ENCODE measurements around the gene RNF168. TPM values are rescaled to one million over a fixed set of nuclear protein-coding genes. Genes with fewer than 3 reads are reported as not detected.

RNF168 gene
- total and polyA plus RNA-seq, 2 experiments from 2014 or later, result 12.3 to 14.2 TPM

DNA sequence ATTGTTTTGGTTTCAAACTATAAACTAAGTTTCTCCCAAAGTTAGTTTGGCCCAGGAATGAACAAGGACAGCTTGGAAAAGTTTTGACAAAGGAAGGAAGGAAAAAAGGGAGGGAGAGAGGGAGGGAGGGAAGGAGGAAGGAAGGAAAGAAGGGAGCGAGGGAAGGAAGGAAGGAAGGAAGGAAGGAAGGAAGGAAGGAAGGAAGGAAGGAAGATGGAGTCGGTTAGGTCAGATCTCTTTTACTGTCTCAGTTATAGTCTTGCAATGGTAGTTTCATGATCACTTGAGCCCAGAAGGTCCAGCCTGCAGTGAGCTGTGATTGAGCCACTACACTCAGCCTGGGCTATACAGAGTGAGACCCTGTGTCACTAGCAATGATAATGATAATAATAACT lies 59.1 kb downstream of the RNF168 start:
- H3K4me3 ChIP-seq, result no peak overlapping the region
- H3K4me1 ChIP-seq (ENCODE audit: insufficient read depth), result peaks cover 20% of the 10 kb centered on the region
- H3K27ac ChIP-seq, result no peak overlapping the region
- DNase-seq, result no peak
- in situ Hi-C loops (cut with MboI), result no loop called here
- no peak overlapping the region for H2AFZ ChIP-seq
- H3F3A ChIP-seq (ENCODE audit: insufficient read depth), result peaks cover 26% of the 10 kb centered on the region
- no peaks in the 10 kb centered on the region for H3K9me3 ChIP-seq (ENCODE audit: low read depth)
- H3K9ac ChIP-seq, result no peak overlapping the region
- no peaks in the 10 kb centered on the region for H4K20me1 ChIP-seq (ENCODE audit: insufficient read depth)
- no peaks in the 10 kb centered on the region for H3K79me2 ChIP-seq (ENCODE audit: insufficient read depth)
- no peaks in the 10 kb centered on the region for H3K9me2 ChIP-seq (ENCODE audit: insufficient read depth)
- TF ChIP-seq EZH2 (IDR thresholded peaks at IDR 0.05; ENCODE audit: insufficient read depth, poor library complexity, severe bottlenecking), result no peak
- no peak for TF ChIP-seq EZH2phosphoT487 (IDR thresholded peaks at IDR 0.05; ENCODE audit: insufficient read depth, low read depth)
- H3K27me3 ChIP-seq (replicated peaks; ENCODE audit: insufficient read depth), result no peaks in the 10 kb centered on the region
- WGBS, 2 experiments (ENCODE audit: low coverage in 1 of 2, low lambda C conversion rate in 2 of 2, missing lambda C conversion rate in 2 of 2), result 83 to 96% methylated on average over 2 of the region's 2 CpGs
- H3K36me3 ChIP-seq (ENCODE audit: low read depth), result no peaks in the 10 kb centered on the region
- no peak overlapping the region for H3K4me2 ChIP-seq (ENCODE audit: unreplicated experiment)

DNA sequence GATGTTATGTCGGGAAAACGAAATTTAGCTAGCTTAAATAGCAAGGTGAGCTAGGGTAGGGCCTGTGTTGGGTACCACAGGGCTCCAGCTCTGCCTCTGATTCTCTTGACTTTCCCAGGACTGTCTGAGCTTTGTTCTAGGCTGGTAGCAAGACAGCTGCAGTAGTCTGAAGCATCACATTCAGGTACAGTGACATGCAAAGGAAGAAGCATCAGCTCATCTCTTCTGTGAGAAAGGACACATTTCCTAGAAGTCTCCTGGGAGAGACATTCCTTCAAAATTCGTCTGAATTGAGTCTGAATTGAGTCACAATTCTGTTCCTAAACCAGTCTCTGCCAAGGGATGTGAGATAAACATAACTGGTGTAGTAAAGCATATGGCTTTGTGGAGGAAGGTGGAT lies 62.9 kb downstream of the RNF168 start:
- TF ChIP-seq EZH2 (IDR thresholded peaks at IDR 0.05; ENCODE audit: insufficient read depth, poor library complexity, severe bottlenecking) (no peak), EZH2phosphoT487 (IDR thresholded peaks at IDR 0.05; ENCODE audit: insufficient read depth, low read depth) (no peak)
- Histone ChIP-seq H3K27me3 (replicated peaks; ENCODE audit: insufficient read depth) (no peaks in the 10 kb centered on the region), H4K20me1 (ENCODE audit: insufficient read depth) (no peaks in the 10 kb centered on the region), H3K9me3 (ENCODE audit: low read depth) (no peaks in the 10 kb centered on the region), H3K4me2 (ENCODE audit: unreplicated experiment) (no peak overlapping the region), H3K36me3 (ENCODE audit: low read depth) (no peaks in the 10 kb centered on the region), H3K4me1 (ENCODE audit: insufficient read depth) (peaks cover 24% of the 10 kb centered on the region), H3K4me3 (no peak overlapping the region), H3K79me2 (ENCODE audit: insufficient read depth) (no peaks in the 10 kb centered on the region), H3F3A (ENCODE audit: insufficient read depth) (peaks cover 30% of the 10 kb centered on the region), H3K9ac (peak overlapping the region; percentile 14; the same call in 1 of the 2 replicates), H3K27ac (peak overlapping the region; percentile 55), H3K9me2 (ENCODE audit: insufficient read depth) (no peaks in the 10 kb centered on the region), H2AFZ (no peak overlapping the region)
- in situ Hi-C loops (cut with MboI), result no loop called here
- WGBS, 2 experiments (ENCODE audit: low coverage in 1 of 2, low lambda C conversion rate in 2 of 2, missing lambda C conversion rate in 2 of 2), result 43 to 61% methylated on average over 3 of the region's 3 CpGs
- DNase-seq, result peak; percentile 72

DNA sequence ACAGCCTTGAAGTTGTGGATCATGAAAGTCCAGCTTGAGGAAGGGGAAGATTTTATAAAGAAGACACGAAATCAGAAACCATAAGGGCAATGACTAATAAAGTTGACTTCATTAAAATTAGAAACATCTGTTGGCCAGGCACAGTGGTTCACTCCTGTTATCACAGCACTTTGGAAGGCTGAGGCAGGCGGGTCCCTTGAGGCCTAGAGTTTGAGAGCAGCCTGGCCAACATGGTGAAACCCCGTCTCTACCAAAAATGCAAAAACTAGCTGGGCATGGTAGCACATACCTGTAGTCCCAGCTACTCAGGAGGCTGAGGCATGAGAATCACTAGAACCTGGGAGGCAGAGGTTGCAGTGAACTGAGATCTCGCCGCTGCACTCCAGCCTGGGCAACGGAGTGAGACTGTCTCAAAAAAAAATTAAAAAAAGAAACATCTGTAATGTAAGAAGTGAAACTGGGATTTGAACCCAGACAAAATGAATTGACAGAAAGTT lies 63.5 kb downstream of the RNF168 start:
- H3K4me2 ChIP-seq (ENCODE audit: unreplicated experiment), result peak overlapping the region; percentile 34

DNA sequence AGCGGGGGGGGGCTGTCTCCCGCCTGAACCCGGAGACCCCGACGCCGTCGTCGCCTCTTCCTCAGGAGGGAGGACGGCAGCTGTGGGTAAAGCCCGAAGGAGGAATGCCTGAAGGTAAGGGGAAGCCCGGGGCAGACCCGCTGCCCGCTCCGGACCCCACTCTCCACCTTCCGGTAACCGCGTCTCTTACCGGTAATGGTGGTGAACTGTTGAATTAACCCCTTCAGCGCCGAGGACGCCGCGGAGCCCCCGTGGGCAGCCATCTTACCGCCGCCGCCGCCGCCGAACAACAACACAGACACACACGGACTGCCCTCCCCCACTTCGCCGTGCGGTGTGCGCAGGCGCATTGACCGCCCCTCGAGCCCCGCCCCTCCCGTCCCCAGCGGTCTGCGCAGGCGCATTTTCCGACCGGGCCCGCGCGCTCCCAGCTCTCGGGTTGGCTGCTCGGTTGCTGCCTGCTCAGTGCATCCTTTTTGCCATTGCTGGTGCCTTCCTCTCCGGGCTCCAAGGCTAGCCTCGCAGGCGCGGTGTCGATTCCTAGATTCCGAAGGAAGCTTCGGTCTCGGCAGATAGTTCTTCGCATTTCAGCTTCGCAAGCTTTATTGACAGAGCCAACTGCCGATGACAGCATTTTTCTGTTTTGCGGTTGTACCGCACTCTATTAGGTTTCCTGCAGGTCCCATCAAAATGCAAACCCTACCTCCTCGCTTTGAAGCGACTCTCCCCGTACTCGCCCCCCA lies 71.3 kb downstream of the RNF168 start, which contains the start of gene UBXN7:
Gene UBXN7, minus strand, starts transcription at position 291 of the 743 bp plus-strand sequence. Its CDS starts 28 bp downstream, at position 263.
- 0 to 1% methylated on average over 28 to 66 of the region's 67 CpGs for WGBS, 2 experiments (ENCODE audit: low coverage in 1 of 2, low lambda C conversion rate in 2 of 2, missing lambda C conversion rate in 2 of 2)
- H3K4me3 ChIP-seq, result peak within 1 kb of the TSS; percentile 95
- peaks cover 49% of the 10 kb centered on the region for H3K79me2 ChIP-seq (ENCODE audit: insufficient read depth)
- H3K27me3 ChIP-seq (replicated peaks; ENCODE audit: insufficient read depth), result no peaks in the 10 kb centered on the region
- no peaks in the 10 kb centered on the region for H4K20me1 ChIP-seq (ENCODE audit: insufficient read depth)
- H3K9ac ChIP-seq, result peak within 1 kb of the TSS; percentile 95
- no peaks in the 10 kb centered on the region for H3K9me2 ChIP-seq (ENCODE audit: insufficient read depth)
- peak within 1 kb of the TSS; percentile 94 for H3K4me2 ChIP-seq (ENCODE audit: unreplicated experiment)
- peak within 1 kb of the TSS; percentile 98 for H2AFZ ChIP-seq
- TF ChIP-seq EZH2phosphoT487 (IDR thresholded peaks at IDR 0.05; ENCODE audit: insufficient read depth, low read depth) (no peak), EZH2 (IDR thresholded peaks at IDR 0.05; ENCODE audit: insufficient read depth, poor library complexity, severe bottlenecking) (no peak)
- H3F3A ChIP-seq (ENCODE audit: insufficient read depth), result peaks cover 29% of the 10 kb centered on the region
- in situ Hi-C loops (cut with MboI), result no loop called here
- H3K36me3 ChIP-seq (ENCODE audit: low read depth), result no peaks in the 10 kb centered on the region
- DNase-seq, result peak; percentile 96
- H3K9me3 ChIP-seq (ENCODE audit: low read depth), result no peaks in the 10 kb centered on the region
- H3K27ac ChIP-seq, result peak within 1 kb of the TSS; percentile 75
- H3K4me1 ChIP-seq (ENCODE audit: insufficient read depth), result peaks cover 12% of the 10 kb centered on the region

More for the DNA sequence above, 63.5 kb downstream of the RNF168 start:
- Histone ChIP-seq H3K4me3 (no peak overlapping the region), H3K36me3 (ENCODE audit: low read depth) (no peaks in the 10 kb centered on the region), H3K4me1 (ENCODE audit: insufficient read depth) (peaks cover 24% of the 10 kb centered on the region), H2AFZ (no peak overlapping the region), H3K9me2 (ENCODE audit: insufficient read depth) (no peaks in the 10 kb centered on the region), H3F3A (ENCODE audit: insufficient read depth) (peaks cover 27% of the 10 kb centered on the region), H3K9me3 (ENCODE audit: low read depth) (no peaks in the 10 kb centered on the region), H3K27me3 (replicated peaks; ENCODE audit: insufficient read depth) (no peaks in the 10 kb centered on the region), H3K9ac (peak overlapping the region; percentile 14; the same call in 1 of the 2 replicates), H4K20me1 (ENCODE audit: insufficient read depth) (no peaks in the 10 kb centered on the region), H3K27ac (peak overlapping the region; percentile 55), H3K79me2 (ENCODE audit: insufficient read depth) (no peaks in the 10 kb centered on the region)
- in situ Hi-C loops (cut with MboI), result no loop called here
- TF ChIP-seq EZH2phosphoT487 (IDR thresholded peaks at IDR 0.05; ENCODE audit: insufficient read depth, low read depth) (no peak), EZH2 (IDR thresholded peaks at IDR 0.05; ENCODE audit: insufficient read depth, poor library complexity, severe bottlenecking) (no peak)
- DNase-seq, result peak; percentile 88
- 36% methylated on average over 6 of the region's 6 CpGs for WGBS, 2 experiments (ENCODE audit: low coverage in 1 of 2, low lambda C conversion rate in 2 of 2, missing lambda C conversion rate in 2 of 2)
